Measurements from ENCODE around the gene LAMC2.

Gene LAMC2

DNA sequence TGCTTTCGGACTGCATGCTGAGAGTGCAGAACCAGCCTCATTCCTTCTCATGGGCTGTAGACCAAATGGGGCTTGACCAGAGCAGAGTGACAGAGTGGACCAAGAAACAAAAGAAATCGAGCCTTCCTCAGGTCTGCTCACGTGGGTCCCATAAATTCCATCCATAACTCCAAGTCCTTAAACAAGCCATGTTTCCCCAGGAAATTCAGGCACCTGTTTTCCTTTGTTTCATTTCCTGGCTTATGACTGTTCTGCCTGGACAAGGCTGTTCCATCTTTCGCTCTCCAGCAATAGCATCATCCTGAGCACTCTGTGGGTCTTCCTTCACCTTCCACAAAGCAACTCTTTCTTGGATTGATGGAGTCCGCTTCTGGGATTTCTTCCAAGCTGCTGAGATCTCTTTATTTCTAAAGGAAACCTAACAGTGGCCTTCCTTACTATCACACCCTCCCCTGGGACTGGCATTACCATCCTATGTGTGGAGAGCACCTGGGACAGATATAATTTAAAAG lies 63.9 kb downstream of the LAMC2 start:
- H3K36me3 ChIP-seq (ENCODE audit: insufficient read depth, low read depth, low read length), result no peaks in the 10 kb centered on the region
- H3K27me3 ChIP-seq (ENCODE audit: insufficient read depth, low read length), result no peaks in the 10 kb centered on the region
- H3K27ac ChIP-seq (ENCODE audit: low read length), result no peak overlapping the region
- no peaks in the 10 kb centered on the region for H3K4me1 ChIP-seq (ENCODE audit: insufficient read depth, low read length)
- H3K9me3 ChIP-seq (ENCODE audit: insufficient read depth, low read depth, low read length), result no peaks in the 10 kb centered on the region; the same call in 1 of the 2 replicates
- H3K4me3 ChIP-seq (ENCODE audit: low read length), result no peak overlapping the region
- no peak overlapping the region for H3K9ac ChIP-seq (ENCODE audit: low read depth, low read length)

DNA sequence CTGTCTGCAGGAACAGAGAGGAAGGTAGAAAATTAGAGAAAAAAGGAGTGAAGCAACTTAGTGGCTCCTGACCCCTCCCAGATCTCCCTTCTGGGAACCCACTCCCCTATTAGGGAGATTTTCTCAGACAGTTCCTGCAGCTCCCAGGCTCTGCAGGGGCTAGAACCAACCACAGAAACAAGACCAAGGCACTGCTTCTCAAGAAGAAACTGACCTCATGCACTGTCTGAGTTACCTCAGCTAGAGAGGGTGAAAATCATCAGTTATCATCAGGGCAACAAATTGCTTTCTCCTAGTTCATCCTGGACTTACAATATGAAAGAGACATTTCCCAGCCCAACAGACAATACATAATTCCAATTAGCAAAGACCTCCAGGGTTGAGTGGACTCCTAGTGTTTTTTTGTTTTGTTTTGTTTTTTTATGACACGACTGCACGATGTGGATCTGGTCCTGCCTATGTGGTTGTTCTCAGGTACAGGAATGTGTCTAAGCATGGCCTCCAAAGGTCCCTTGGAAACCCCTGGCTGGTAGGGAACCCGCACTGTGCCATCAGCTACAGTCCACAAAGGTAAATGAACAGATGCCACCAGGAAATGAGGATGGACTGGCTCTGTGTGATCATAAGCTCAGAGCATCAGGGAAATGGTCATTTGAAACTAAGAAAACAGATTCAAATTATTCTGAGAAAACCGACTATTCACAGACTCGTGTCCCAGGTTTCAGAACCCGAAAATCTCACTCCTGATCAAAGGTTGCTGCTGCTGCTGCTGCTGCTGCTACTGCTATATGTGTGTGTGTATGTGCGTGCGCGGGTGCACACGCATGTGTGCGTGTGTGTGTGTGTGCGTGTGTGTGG lies 65.3 kb downstream of the LAMC2 start:
- no peaks in the 10 kb centered on the region for H3K36me3 ChIP-seq (ENCODE audit: insufficient read depth, low read depth, low read length)
- H3K9ac ChIP-seq (ENCODE audit: low read depth, low read length), result no peak overlapping the region
- no peaks in the 10 kb centered on the region for H3K27me3 ChIP-seq (ENCODE audit: insufficient read depth, low read length)
- H3K4me1 ChIP-seq (ENCODE audit: insufficient read depth, low read length), result no peaks in the 10 kb centered on the region
- H3K4me3 ChIP-seq (ENCODE audit: low read length), result no peak overlapping the region
- H3K9me3 ChIP-seq (ENCODE audit: insufficient read depth, low read depth, low read length), result peaks cover 5% of the 10 kb centered on the region; the same call in 1 of the 2 replicates
- no peak overlapping the region for H3K27ac ChIP-seq (ENCODE audit: low read length)

DNA sequence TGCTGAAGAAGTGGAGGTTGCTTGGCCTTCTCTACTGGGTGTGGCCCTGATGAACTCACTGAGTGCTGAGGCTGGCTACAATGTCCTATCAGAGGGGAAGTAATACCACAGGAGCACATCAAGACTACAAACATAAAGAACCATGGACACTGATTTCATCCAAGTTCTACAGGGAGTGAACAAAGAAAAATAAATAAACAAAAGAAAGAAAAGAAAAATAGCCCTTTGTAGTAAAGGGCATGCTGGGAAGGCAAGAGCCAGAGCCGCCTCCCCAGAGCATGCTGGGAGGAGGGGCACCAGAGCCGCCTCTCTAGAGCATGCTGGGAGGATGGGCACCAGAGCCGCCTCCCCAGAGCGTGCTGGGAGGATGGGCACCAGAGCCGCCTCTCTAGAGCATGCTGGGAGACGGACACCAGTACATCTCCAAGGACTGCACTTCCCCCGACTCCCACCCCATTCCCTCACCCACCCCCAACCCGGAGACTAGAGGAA lies 65.9 kb downstream of the LAMC2 start:
- Histone ChIP-seq H3K4me1 (ENCODE audit: insufficient read depth, low read length) (no peaks in the 10 kb centered on the region), H3K9ac (ENCODE audit: low read depth, low read length) (no peak overlapping the region), H3K4me3 (ENCODE audit: low read length) (no peak overlapping the region), H3K9me3 (ENCODE audit: insufficient read depth, low read depth, low read length) (peaks cover 5% of the 10 kb centered on the region; the same call in 1 of the 2 replicates), H3K27me3 (ENCODE audit: insufficient read depth, low read length) (no peaks in the 10 kb centered on the region), H3K36me3 (ENCODE audit: insufficient read depth, low read depth, low read length) (no peaks in the 10 kb centered on the region), H3K27ac (ENCODE audit: low read length) (no peak overlapping the region)

DNA sequence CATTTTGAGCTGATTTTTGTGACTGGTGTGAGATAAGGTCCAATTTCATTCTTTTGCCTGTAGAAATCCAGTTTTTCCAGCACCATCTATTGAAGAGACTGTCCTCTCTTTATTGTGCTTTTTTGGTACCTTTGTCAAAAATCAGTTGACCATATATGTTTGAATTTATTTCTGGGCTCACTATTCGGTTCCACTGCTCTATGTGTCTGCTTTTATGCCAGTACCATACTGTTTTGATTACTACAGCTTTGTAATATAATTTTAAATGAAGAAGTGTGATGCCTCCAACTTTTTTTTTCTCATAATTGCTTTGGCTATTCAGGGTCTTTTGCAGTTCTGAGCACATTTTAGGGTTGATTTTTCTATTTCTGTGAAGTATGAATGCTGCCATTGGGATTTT lies 69.0 kb downstream of the LAMC2 start:
- H3K9me3 ChIP-seq (ENCODE audit: insufficient read depth, low read depth, low read length), result peaks cover 5% of the 10 kb centered on the region; the same call in 1 of the 2 replicates
- no peak overlapping the region for H3K9ac ChIP-seq (ENCODE audit: low read depth, low read length)
- no peak overlapping the region for H3K27ac ChIP-seq (ENCODE audit: low read length)
- no peaks in the 10 kb centered on the region for H3K36me3 ChIP-seq (ENCODE audit: insufficient read depth, low read depth, low read length)
- peaks cover 3% of the 10 kb centered on the region; the same call in 1 of the 2 replicates for H3K4me1 ChIP-seq (ENCODE audit: insufficient read depth, low read length)
- H3K27me3 ChIP-seq (ENCODE audit: insufficient read depth, low read length), result no peaks in the 10 kb centered on the region
- no peak overlapping the region for H3K4me3 ChIP-seq (ENCODE audit: low read length)

DNA sequence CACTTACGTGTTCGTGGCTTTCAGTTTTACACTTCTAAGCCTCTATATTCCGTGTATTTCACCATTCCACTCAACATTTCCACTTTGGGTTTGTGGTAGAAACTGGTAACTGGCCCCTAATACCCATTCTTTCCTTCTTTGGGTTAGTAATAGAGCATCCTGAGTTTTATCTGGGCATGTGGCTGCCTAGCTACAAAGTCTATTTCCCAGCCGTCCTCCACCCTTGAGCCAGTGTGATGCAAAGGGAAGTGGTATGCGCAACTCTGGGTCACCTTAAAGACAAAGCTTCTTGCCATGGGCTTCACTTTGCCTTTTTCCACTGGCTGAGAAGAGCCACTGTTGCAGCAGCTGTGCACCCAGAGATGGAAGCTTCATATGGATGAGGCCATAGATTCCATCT lies 73.9 kb downstream of the LAMC2 start:
- Histone ChIP-seq H3K36me3 (ENCODE audit: insufficient read depth, low read depth, low read length) (no peaks in the 10 kb centered on the region), H3K27me3 (ENCODE audit: insufficient read depth, low read length) (no peaks in the 10 kb centered on the region), H3K9ac (ENCODE audit: low read depth, low read length) (no peak overlapping the region), H3K4me1 (ENCODE audit: insufficient read depth, low read length) (peaks cover 3% of the 10 kb centered on the region; the same call in 1 of the 2 replicates), H3K27ac (ENCODE audit: low read length) (no peak overlapping the region), H3K9me3 (ENCODE audit: insufficient read depth, low read depth, low read length) (0 out of 2 replicates have a peak, but pooled peaks cover 5% of the 10 kb centered on the region), H3K4me3 (ENCODE audit: low read length) (no peak overlapping the region)

DNA sequence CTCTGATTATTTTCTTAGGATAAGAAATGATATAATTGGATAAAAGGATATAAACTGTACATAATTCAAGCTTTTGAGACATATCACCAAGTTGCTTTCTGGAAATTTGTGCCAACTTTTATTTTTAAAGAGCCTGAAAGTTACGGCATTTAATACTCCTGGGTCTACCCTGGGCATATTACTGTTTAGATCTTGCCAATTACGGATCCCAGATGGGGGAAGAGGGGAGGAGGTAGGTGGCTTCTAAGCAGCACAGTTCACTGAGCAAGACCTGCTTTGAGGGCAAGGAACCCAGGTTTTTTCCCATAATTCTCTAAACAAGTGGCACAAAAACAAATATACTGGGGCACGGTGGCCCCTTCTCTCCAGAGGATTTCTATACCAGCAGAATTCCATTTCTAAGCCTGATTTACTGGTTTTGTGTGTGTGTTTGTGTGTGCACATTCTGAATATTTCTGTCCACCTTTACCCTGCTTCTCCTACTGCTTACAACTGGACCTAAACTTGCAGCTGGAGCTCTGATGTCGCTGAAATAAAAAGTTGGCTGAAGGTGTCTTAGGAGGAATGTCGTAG lies 76.7 kb downstream of the LAMC2 start:
- H3K27ac ChIP-seq (ENCODE audit: low read length), result no peak overlapping the region
- H3K4me3 ChIP-seq (ENCODE audit: low read length), result no peak overlapping the region
- no peaks in the 10 kb centered on the region for H3K9me3 ChIP-seq (ENCODE audit: insufficient read depth, low read depth, low read length)
- H3K36me3 ChIP-seq (ENCODE audit: insufficient read depth, low read depth, low read length), result no peaks in the 10 kb centered on the region
- no peak overlapping the region for H3K9ac ChIP-seq (ENCODE audit: low read depth, low read length)
- H3K4me1 ChIP-seq (ENCODE audit: insufficient read depth, low read length), result peaks cover 3% of the 10 kb centered on the region; the same call in 1 of the 2 replicates
- H3K27me3 ChIP-seq (ENCODE audit: insufficient read depth, low read length), result no peaks in the 10 kb centered on the region

DNA sequence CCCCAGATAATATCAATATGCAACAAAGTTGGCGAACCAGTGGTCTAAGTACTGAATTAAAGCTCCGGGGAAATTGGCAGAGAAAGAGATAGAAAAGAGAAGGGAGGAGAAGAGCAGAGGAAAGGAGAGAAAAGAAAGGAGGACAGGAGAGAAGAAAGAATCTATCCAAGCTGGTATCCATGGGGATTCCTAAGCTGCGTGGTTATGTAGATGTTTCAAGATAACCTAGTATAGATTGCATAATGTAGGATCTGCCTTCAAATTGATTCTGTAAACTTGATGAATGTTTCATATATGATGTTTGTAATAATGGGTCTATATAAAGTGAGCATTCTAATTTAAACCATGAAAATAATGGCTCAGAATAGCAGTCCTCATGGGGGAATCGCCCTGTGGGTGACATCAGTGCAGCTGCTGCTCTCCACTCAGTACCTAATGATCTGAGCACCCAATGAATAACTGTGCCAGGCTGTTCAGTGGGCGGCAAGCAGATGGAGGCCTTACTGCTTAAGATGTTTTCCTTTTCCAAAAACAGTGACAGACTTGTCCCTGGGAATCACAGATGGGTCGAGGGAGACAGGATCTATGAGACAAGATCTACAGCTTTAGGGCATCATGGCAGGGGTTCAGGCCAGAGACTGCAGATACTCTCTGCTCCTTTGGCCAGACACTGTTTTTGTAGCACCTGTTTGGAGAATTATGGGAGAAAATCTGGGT lies 78.0 kb downstream of the LAMC2 start:
- H3K9ac ChIP-seq (ENCODE audit: low read depth, low read length), result no peak overlapping the region
- no peaks in the 10 kb centered on the region for H3K9me3 ChIP-seq (ENCODE audit: insufficient read depth, low read depth, low read length)
- H3K36me3 ChIP-seq (ENCODE audit: insufficient read depth, low read depth, low read length), result no peaks in the 10 kb centered on the region
- H3K4me3 ChIP-seq (ENCODE audit: low read length), result no peak overlapping the region
- no peak overlapping the region for H3K27ac ChIP-seq (ENCODE audit: low read length)
- H3K27me3 ChIP-seq (ENCODE audit: insufficient read depth, low read length), result no peaks in the 10 kb centered on the region
- H3K4me1 ChIP-seq (ENCODE audit: insufficient read depth, low read length), result peaks cover 3% of the 10 kb centered on the region; the same call in 1 of the 2 replicates

DNA sequence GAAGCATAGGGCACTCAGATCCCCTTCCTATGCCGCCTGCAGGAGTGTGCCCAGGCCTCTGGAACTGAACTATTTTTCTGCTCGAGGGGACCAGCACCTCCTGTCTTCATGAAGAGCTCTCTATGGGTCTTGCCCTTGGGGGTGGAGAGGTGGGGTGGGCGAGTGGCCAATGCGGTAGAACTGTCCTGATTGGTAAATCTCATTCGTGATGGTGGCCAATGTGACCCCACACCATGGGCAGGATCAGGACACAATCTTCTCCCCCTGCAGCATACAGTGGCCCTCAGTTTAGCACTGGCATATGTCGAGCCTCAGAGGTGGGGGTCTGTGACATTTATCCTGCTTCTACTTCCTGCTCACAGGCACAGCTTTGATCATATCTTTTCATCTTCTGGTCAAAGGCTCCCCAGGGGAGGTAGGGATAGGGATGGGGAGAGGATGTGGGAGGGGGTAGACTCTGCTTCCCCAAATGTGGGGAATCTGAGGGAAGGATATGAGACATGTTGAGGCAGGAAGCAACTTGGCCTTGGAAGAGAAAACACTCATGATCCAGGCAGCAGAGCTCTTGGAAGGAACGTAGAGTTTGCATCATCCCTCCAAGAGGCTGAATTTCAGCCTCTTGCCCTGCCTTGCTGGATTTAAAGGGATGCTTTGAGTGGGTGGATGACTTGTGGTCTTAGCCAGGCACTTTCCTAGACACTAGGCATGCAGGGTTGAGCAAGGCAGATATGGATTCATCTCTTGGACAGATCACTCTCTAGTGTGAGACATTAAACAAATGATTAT lies 81.8 kb downstream of the LAMC2 start:
- Histone ChIP-seq H3K9ac (ENCODE audit: low read depth, low read length) (no peak overlapping the region), H3K4me1 (ENCODE audit: insufficient read depth, low read length) (no peaks in the 10 kb centered on the region), H3K27ac (ENCODE audit: low read length) (no peak overlapping the region), H3K27me3 (ENCODE audit: insufficient read depth, low read length) (no peaks in the 10 kb centered on the region), H3K36me3 (ENCODE audit: insufficient read depth, low read depth, low read length) (no peaks in the 10 kb centered on the region), H3K9me3 (ENCODE audit: insufficient read depth, low read depth, low read length) (no peaks in the 10 kb centered on the region), H3K4me3 (ENCODE audit: low read length) (no peak overlapping the region)

DNA sequence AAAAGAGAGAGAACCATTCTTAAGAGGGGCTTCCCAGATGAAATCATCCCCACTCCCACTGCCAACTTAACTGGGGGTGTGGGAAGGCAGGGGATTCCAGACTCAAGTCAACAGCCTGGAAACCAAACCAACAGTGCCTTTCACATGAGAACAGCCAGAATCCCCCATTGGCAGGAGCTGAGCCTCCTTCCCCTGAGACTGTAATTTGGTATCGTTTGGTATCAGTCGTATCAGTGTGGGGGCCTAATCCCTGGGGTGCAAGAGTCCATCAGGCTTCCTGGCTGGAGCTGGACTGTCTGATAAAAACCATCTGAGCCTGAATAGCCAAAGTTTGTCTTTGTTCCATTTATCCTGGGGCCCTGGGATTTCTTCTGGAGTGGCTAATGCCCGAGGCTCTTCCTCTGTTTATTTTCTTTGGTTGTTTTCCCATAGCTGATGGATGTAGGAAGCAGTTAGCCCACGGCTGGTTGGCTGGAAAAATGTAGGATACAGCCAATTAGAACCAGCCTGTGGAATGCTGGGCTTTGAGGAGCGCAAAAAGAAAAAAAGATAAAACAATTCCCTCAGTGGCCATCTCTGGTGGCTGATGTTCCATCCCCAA lies 84.6 kb downstream of the LAMC2 start:
- no peak overlapping the region for H3K9ac ChIP-seq (ENCODE audit: low read depth, low read length)
- H3K9me3 ChIP-seq (ENCODE audit: insufficient read depth, low read depth, low read length), result no peaks in the 10 kb centered on the region
- H3K4me1 ChIP-seq (ENCODE audit: insufficient read depth, low read length), result no peaks in the 10 kb centered on the region
- H3K27ac ChIP-seq (ENCODE audit: low read length), result no peak overlapping the region
- H3K27me3 ChIP-seq (ENCODE audit: insufficient read depth, low read length), result no peaks in the 10 kb centered on the region
- H3K36me3 ChIP-seq (ENCODE audit: insufficient read depth, low read depth, low read length), result no peaks in the 10 kb centered on the region
- H3K4me3 ChIP-seq (ENCODE audit: low read length), result no peak overlapping the region

DNA sequence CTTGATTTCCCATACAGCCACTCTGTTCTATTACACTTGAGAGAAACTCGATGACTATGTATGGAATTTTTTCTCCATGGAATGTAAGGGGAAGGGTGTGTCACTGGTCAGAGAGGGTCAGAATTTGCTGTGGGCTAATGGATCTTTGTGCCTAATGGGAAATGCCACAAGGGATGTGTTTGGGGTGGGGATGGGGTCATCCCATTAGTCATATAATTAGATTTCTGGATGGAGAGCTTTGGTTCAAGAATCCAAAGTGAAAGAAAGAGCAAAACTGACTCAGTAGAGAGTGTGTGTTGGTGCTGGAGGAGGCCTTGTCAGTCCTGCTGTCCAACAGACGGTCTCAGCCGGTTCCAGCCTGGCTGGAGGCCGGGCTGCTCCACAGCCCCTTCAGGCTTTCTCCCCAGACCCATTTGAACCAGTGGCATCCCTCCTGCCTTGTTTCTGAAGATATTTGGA lies 86.4 kb downstream of the LAMC2 start:
- H3K9me3 ChIP-seq (ENCODE audit: insufficient read depth, low read depth, low read length), result no peaks in the 10 kb centered on the region
- no peaks in the 10 kb centered on the region for H3K4me1 ChIP-seq (ENCODE audit: insufficient read depth, low read length)
- H3K4me3 ChIP-seq (ENCODE audit: low read length), result no peak overlapping the region
- H3K9ac ChIP-seq (ENCODE audit: low read depth, low read length), result no peak overlapping the region
- no peak overlapping the region for H3K27ac ChIP-seq (ENCODE audit: low read length)
- H3K27me3 ChIP-seq (ENCODE audit: insufficient read depth, low read length), result no peaks in the 10 kb centered on the region
- H3K36me3 ChIP-seq (ENCODE audit: insufficient read depth, low read depth, low read length), result no peaks in the 10 kb centered on the region
